ENCODE measurements around the gene TBX19. TPM values are rescaled to one million over a fixed set of nuclear protein-coding genes. Genes with fewer than 3 reads are reported as not detected.

TBX19 gene
- total RNA-seq, 4 donors from 2014 or later = 0.54 to 2.9 (median 2.0) TPM

GRCh38 chr1:168301664-168302320, 21.1 kb downstream of the TBX19 start:
- Histone ChIP-seq H3K4me1 (no peaks in the 10 kb centered on the region), H3K36me3 (no peaks in the 10 kb centered on the region), H3K9me3 (no peaks in the 10 kb centered on the region), H3K27me3 (no peaks in the 10 kb centered on the region), H3K4me3 (replicated peaks in 1 of 3) (no peak overlapping the region), H3K27ac (no peak overlapping the region)
- WGBS, 2 donors = 77 to 82% methylated on average over 3 of the region's 3 CpGs
- no peak for DNase-seq
- intact Hi-C loops (cut with DNase I) = no loop called here
- TF ChIP-seq CTCF (IDR thresholded peaks at IDR 0.05) (no peak), POLR2A (IDR thresholded peaks at IDR 0.05) (no peak)

- no peaks in the 10 kb centered on the region for H3K36me3 ChIP-seq
- WGBS, 2 donors = 84 to 97% methylated on average over 7 of the region's 7 CpGs
- H3K27me3 ChIP-seq = no peaks in the 10 kb centered on the region
- no peaks in the 10 kb centered on the region for H3K9me3 ChIP-seq
- H3K27ac ChIP-seq = no peak overlapping the region
- no peak for DNase-seq
- TF ChIP-seq CTCF (IDR thresholded peaks at IDR 0.05) (no peak), POLR2A (IDR thresholded peaks at IDR 0.05) (no peak)
- no peaks in the 10 kb centered on the region for H3K4me1 ChIP-seq
- no peak overlapping the region for H3K4me3 ChIP-seq (replicated peaks in 1 of 3)
- intact Hi-C loops (cut with DNase I) = no loop called here
Observed at GRCh38 chr1:168303716-168304540, 23.3 kb downstream of the TBX19 start.

GRCh38 chr1:168304865-168305264, 24.2 kb downstream of the TBX19 start:
- WGBS, 2 donors = 88 to 92% methylated on average over 5 of the region's 5 CpGs
- TF ChIP-seq POLR2A (IDR thresholded peaks at IDR 0.05) (no peak), CTCF (IDR thresholded peaks at IDR 0.05) (no peak)
- Histone ChIP-seq H3K27ac (no peak overlapping the region), H3K4me3 (replicated peaks in 1 of 3) (no peak overlapping the region), H3K36me3 (no peaks in the 10 kb centered on the region), H3K9me3 (no peaks in the 10 kb centered on the region), H3K27me3 (no peaks in the 10 kb centered on the region), H3K4me1 (no peaks in the 10 kb centered on the region)
- DNase-seq = no peak
- intact Hi-C loops (cut with DNase I) = no loop called here

GRCh38 chr1:168312718-168313604, 32.3 kb downstream of the TBX19 start:
- Histone ChIP-seq H3K36me3 (no peaks in the 10 kb centered on the region), H3K27ac (no peak overlapping the region), H3K4me1 (no peaks in the 10 kb centered on the region), H3K9me3 (no peaks in the 10 kb centered on the region), H3K4me3 (replicated peaks in 1 of 3) (no peak overlapping the region), H3K27me3 (no peaks in the 10 kb centered on the region)
- no peak for TF ChIP-seq POLR2A (IDR thresholded peaks at IDR 0.05)
- TF ChIP-seq CTCF (IDR thresholded peaks at IDR 0.05) = no peak
- 90 to 91% methylated on average over 11 to 12 of the region's 12 CpGs for WGBS, 2 donors
- intact Hi-C loops (cut with DNase I) = no loop called here
- DNase-seq = no peak

Data from thyroid gland (tissue), 4 donors.